Fibroblast of skin of right biceps (primary cell): Measurements from ENCODE around the gene CHTF8.
A peak's percentile ranks its signal among the peaks of the same experiment; 100 is the strongest.
"Not testable (repeated sequence)": the region's sequence is repeated elsewhere in the genome, so short reads cannot be mapped to it uniquely, and the experiment has no call there.

Source experiments
- DNase-seq: peaks from one replicate; pipeline ENCODE4 v3.0.0-alpha.2; 2013

The CHTF8 gene

GRCh38 chr16:69138608-69139007 is 6.2 kb upstream of the CHTF8 start:
- no peak for DNase-seq

- DNase-seq, result no peak
Measured at GRCh38 chr16:69133373-69133954, 1.1 kb upstream of the CHTF8 start.

GRCh38 chr16:69131839-69132423 is 457 bp downstream of the CHTF8 start:
- peak; percentile 89 for DNase-seq

- peak; percentile 52 for DNase-seq
Measured at GRCh38 chr16:69131167-69131838, 1.1 kb downstream of the CHTF8 start.

- DNase-seq, result no peak
Measured at GRCh38 chr16:69130461-69130860, 1.9 kb downstream of the CHTF8 start.

GRCh38 chr16:69127966-69128510 is 4.3 kb downstream of the CHTF8 start:
- no peak for DNase-seq

- not testable (repeated sequence) for DNase-seq
Measured at GRCh38 chr16:69126801-69127200, 5.6 kb downstream of the CHTF8 start.

GRCh38 chr16:69126221-69126620 is 6.2 kb downstream of the CHTF8 start:
- DNase-seq, result no peak

GRCh38 chr16:69124961-69125360 is 7.4 kb downstream of the CHTF8 start:
- DNase-seq, result not testable (repeated sequence)

GRCh38 chr16:69124406-69124805 is 8.0 kb downstream of the CHTF8 start:
- not testable (repeated sequence) for DNase-seq

- DNase-seq, result peak; percentile 75
Measured at GRCh38 chr16:69123910-69124309, 8.5 kb downstream of the CHTF8 start.

GRCh38 chr16:69120096-69120664 is 12.2 kb downstream of the CHTF8 start:
- DNase-seq, result no peak

- no peak for DNase-seq
Measured at GRCh38 chr16:69119536-69119935, 12.9 kb downstream of the CHTF8 start.

- no peak for DNase-seq
Measured at GRCh38 chr16:69118994-69119393, 13.4 kb downstream of the CHTF8 start.

GRCh38 chr16:69118468-69118867 is 13.9 kb downstream of the CHTF8 start:
- no peak for DNase-seq

GRCh38 chr16:69116906-69117305 is 15.5 kb downstream of the CHTF8 start:
- DNase-seq, result no peak

- DNase-seq, result no peak
Measured at GRCh38 chr16:69116256-69116875, 16.0 kb downstream of the CHTF8 start.

- no peak for DNase-seq
Measured at GRCh38 chr16:69115837-69116236, 16.6 kb downstream of the CHTF8 start.

GRCh38 chr16:69115361-69115760 is 17.0 kb downstream of the CHTF8 start:
- DNase-seq, result no peak

- DNase-seq, result no peak
Measured at GRCh38 chr16:69114976-69115355, 17.4 kb downstream of the CHTF8 start.

GRCh38 chr16:69114346-69114975 is 17.9 kb downstream of the CHTF8 start:
- no peak for DNase-seq

- no peak for DNase-seq
Measured at GRCh38 chr16:69113216-69113615, 19.2 kb downstream of the CHTF8 start.
